H1 (cell line): ENCODE results near the gene PDZRN4. TPM values are rescaled to one million over a fixed set of nuclear protein-coding genes. Genes with fewer than 3 reads are reported as not detected.

ENCODE experiments used
- CTCF ChIA-PET: fragments of 300-600 bp; sonication (Branson Sonifier 250); formaldehyde crosslinking; loops from one replicate; lab custom pipeline; 2021; ENCODE audit not compliant: partially characterized antibody; lab: Charles Lee
- POLR2A ChIA-PET: fragments of 300-600 bp; sonication (Branson Sonifier 250); formaldehyde crosslinking; loops from one replicate; lab custom pipeline; 2021; ENCODE audit warnings: inconsistent platforms; ENCODE audit not compliant: partially characterized antibody; lab: Charles Lee
- DNase-seq, 2 experiments: peaks; one replicate each; pipeline versions ENCODE4 v3.0.0 to v3.0.0-alpha.2; 2010 to 2022; ENCODE audit warnings: low spot score in 2 of 2, low read depth in 1 of 2, mixed read lengths in 1 of 2
- FAIRE-seq: peaks from 2 replicates; lab custom pipeline; 2011; peaks lifted over from hg19 to GRCh38; lab: Jason Lieb, UNC
- H2AFZ ChIP-seq: 2 replicates; pipeline ENCODE4 v1.8.1; 2012; ENCODE audit warnings: low read length, inconsistent platforms
- H2AK5ac ChIP-seq: 2 replicates; pipeline ENCODE4 v1.6.1; 2013; ENCODE audit warnings: low read depth, low read length
- H2BK120ac ChIP-seq: replicated peaks from 2 replicates; pipeline ENCODE3; 2013; ENCODE audit warnings: low read depth, low read length, inconsistent platforms
- H2BK12ac ChIP-seq: 2 replicates; pipeline ENCODE4 v1.6.1; 2013; ENCODE audit warnings: low read depth, low read length
- H2BK15ac ChIP-seq: 2 replicates; pipeline ENCODE4 v1.6.1; 2013; ENCODE audit warnings: low read length
- H2BK20ac ChIP-seq: 2 replicates; pipeline ENCODE4 v1.6.1; 2013; ENCODE audit warnings: low read length
- H2BK5ac ChIP-seq: 2 replicates; pipeline ENCODE4 v1.6.1; 2013; ENCODE audit warnings: low read depth, low read length
- H3K14ac ChIP-seq: 2 replicates; pipeline ENCODE4 v1.6.1; 2013; ENCODE audit warnings: inconsistent platforms; ENCODE audit not compliant: insufficient read length
- H3K18ac ChIP-seq: 2 replicates; pipeline ENCODE4 v1.6.1; 2013; ENCODE audit warnings: low read length; ENCODE audit errors: extremely low read depth
- H3K23ac ChIP-seq: 2 replicates; pipeline ENCODE4 v1.6.1; 2013; ENCODE audit warnings: inconsistent platforms; ENCODE audit not compliant: insufficient read length
- H3K23me2 ChIP-seq: 2 replicates; pipeline ENCODE4 v1.6.1; 2013; ENCODE audit warnings: low read depth, low read length
- H3K27ac ChIP-seq: 2 replicates; pipeline ENCODE4 v1.6.1; 2011; ENCODE audit warnings: low read depth, low read length, inconsistent platforms
- H3K27me3 ChIP-seq, 4 experiments: replicated peaks in 1 of 4; 1 replicate in 1 of 4; 2 replicates in 3 of 4; pipeline versions ENCODE4 v1.6.1 to v1.8.1; 2011 to 2013; ENCODE audit warnings: low read length in 3 of 4, mild to moderate bottlenecking in 3 of 4, inconsistent platforms in 2 of 4, mixed read lengths in 2 of 4, moderate library complexity in 1 of 4; ENCODE audit not compliant: control insufficient read depth in 3 of 4, insufficient read depth in 3 of 4; ENCODE audit errors: extremely low read depth in 1 of 4
- H3K36me3 ChIP-seq, 4 experiments: 2 replicates each; pipeline versions ENCODE4 v1.6.1 to v1.8.1; 2011 to 2013; ENCODE audit warnings: mild to moderate bottlenecking in 4 of 4, low read length in 3 of 4, moderate library complexity in 2 of 4, control low read depth in 1 of 4, inconsistent platforms in 1 of 4; ENCODE audit not compliant: insufficient read depth in 4 of 4, control insufficient read depth in 2 of 4
- H3K4ac ChIP-seq: replicated peaks from 2 replicates; pipeline ENCODE3; 2013; ENCODE audit warnings: low read length, low read depth, mixed read lengths, inconsistent platforms; ENCODE audit not compliant: insufficient read length
- H3K4me1 ChIP-seq, 4 experiments: replicated peaks in 1 of 4; 1 replicate in 1 of 4; 2 replicates in 3 of 4; pipeline versions ENCODE4 v1.6.1 to v1.8.1; 2011 to 2013; ENCODE audit warnings: low read length in 3 of 4, inconsistent platforms in 2 of 4, mixed read lengths in 1 of 4; ENCODE audit not compliant: insufficient read depth in 4 of 4, control insufficient read depth in 3 of 4
- H3K4me2 ChIP-seq, 2 experiments: 2 replicates each; pipeline versions ENCODE4 v1.6.1 to v1.8.1; 2011 to 2013; ENCODE audit warnings: low read depth in 2 of 2, low read length in 2 of 2, control low read depth in 1 of 2, inconsistent platforms in 1 of 2, mild to moderate bottlenecking in 1 of 2; ENCODE audit not compliant: insufficient read depth in 1 of 2
- H3K4me3 ChIP-seq, 4 experiments: fragments of 200-600, 300-600 bp in 1 of 4; sonication (generic), shearing (Covaris generic), sonication (Bioruptor Twin) in 1 of 4; 2 replicates each; pipeline versions ENCODE4 v1.5.1 to v1.8.1; 2011 to 2016; ENCODE audit warnings: low read length in 4 of 4, low read depth in 3 of 4, control low read depth in 2 of 4, inconsistent platforms in 2 of 4, mild to moderate bottlenecking in 2 of 4, mixed read lengths in 1 of 4, moderate library complexity in 1 of 4; ENCODE audit not compliant: insufficient read depth in 2 of 4; ENCODE audit errors: extremely low read depth in 1 of 4
- H3K56ac ChIP-seq: replicated peaks from 2 replicates; pipeline ENCODE3; 2013; ENCODE audit warnings: low read depth, mild to moderate bottlenecking, mixed read lengths, low read length, inconsistent platforms; ENCODE audit not compliant: insufficient read length
- H3K79me1 ChIP-seq: 2 replicates; pipeline ENCODE4 v1.6.1; 2013; ENCODE audit warnings: low read depth, low read length, control low read depth
- H3K79me2 ChIP-seq, 2 experiments: 2 replicates each; pipeline versions ENCODE4 v1.6.1 to v1.8.1; 2012 to 2013; ENCODE audit warnings: low read length in 2 of 2, mild to moderate bottlenecking in 2 of 2, inconsistent platforms in 1 of 2; ENCODE audit not compliant: insufficient read depth in 2 of 2, control insufficient read depth in 1 of 2
- H3K9ac ChIP-seq, 4 experiments: replicated peaks in 1 of 4; 1 replicate in 1 of 4; 2 replicates in 3 of 4; pipeline versions ENCODE4 v1.6.1 to v1.8.1; 2011 to 2013; ENCODE audit warnings: low read depth in 3 of 4, low read length in 3 of 4, control low read depth in 2 of 4, mild to moderate bottlenecking in 2 of 4, moderate library complexity in 2 of 4, inconsistent platforms in 1 of 4; ENCODE audit errors: extremely low read depth in 1 of 4
- H3K9me3 ChIP-seq, 2 experiments: 2 replicates each; pipeline versions ENCODE4 v1.6.1 to v1.8.1; 2012 to 2013; ENCODE audit warnings: mild to moderate bottlenecking in 2 of 2, moderate library complexity in 2 of 2, control low read depth in 1 of 2, inconsistent platforms in 1 of 2, low read depth in 1 of 2, low read length in 1 of 2, mixed read lengths in 1 of 2; ENCODE audit not compliant: insufficient read depth in 2 of 2
- H4K20me1 ChIP-seq, 2 experiments: replicated peaks in 1 of 2; 2 replicates each; pipeline versions ENCODE3 to v1.8.1; 2011 to 2013; ENCODE audit warnings: inconsistent platforms in 2 of 2, low read length in 2 of 2, mild to moderate bottlenecking in 1 of 2; ENCODE audit not compliant: insufficient read depth in 2 of 2, control insufficient read depth in 1 of 2
- H4K5ac ChIP-seq: 2 replicates; pipeline ENCODE4 v1.6.1; 2013; ENCODE audit warnings: low read length, low read depth, mixed read lengths, inconsistent platforms; ENCODE audit not compliant: insufficient read length
- H4K8ac ChIP-seq: 2 replicates; pipeline ENCODE4 v1.8.0; 2013; ENCODE audit warnings: mild to moderate bottlenecking, moderate library complexity, low read length, inconsistent platforms; ENCODE audit not compliant: insufficient read depth; ENCODE audit errors: extremely low read depth
- H4K91ac ChIP-seq: replicated peaks from 2 replicates; pipeline ENCODE3; 2013; ENCODE audit warnings: low read length, mixed read lengths, inconsistent platforms; ENCODE audit not compliant: insufficient read length
- ASH2L ChIP-seq: fragments of 200-600, 300-600 bp; sonication (generic); IDR thresholded peaks from one replicate; pipeline ENCODE4 v1.7.1; 2017; ENCODE audit warnings: low read length
- BCL11A ChIP-seq, 2 experiments: IDR thresholded peaks; one replicate each; pipeline ENCODE4 v1.6.1; 2011; ENCODE audit warnings: low read depth in 2 of 2, low read length in 2 of 2, mild to moderate bottlenecking in 2 of 2
- BRCA1 ChIP-seq: IDR thresholded peaks from 2 replicates; pipeline ENCODE4 v1.6.1; 2012; ENCODE audit warnings: low read depth, low read length, improper control_type of control experiment
- CHD1 ChIP-seq: IDR thresholded peaks from 2 replicates; pipeline ENCODE4 v1.6.1; 2012; ENCODE audit warnings: low read depth, low read length, improper control_type of control experiment
- EGR1 ChIP-seq: IDR thresholded peaks from 2 replicates; pipeline ENCODE4 v1.6.1; 2011; ENCODE audit warnings: low read depth, low read length, borderline replicate concordance
- EZH2 ChIP-seq: fragments of 200-600 bp; sonication (generic); IDR thresholded peaks from 2 replicates; pipeline ENCODE4 v1.7.1; 2012; ENCODE audit warnings: low read depth, mild to moderate bottlenecking, moderate library complexity, low read length, inconsistent platforms; ENCODE audit not compliant: severe bottlenecking
- POU5F1 ChIP-seq: IDR thresholded peaks from 2 replicates; pipeline ENCODE4 v1.6.1; 2011; ENCODE audit warnings: low read depth, mild to moderate bottlenecking, low read length, moderate library complexity
- SAP30 ChIP-seq: fragments of 300-600 bp; sonication (generic); IDR thresholded peaks from 2 replicates; pipeline ENCODE4 v1.7.1; 2012; ENCODE audit warnings: low read length, moderate library complexity, mild to moderate bottlenecking, inconsistent platforms; ENCODE audit not compliant: insufficient read depth, insufficient replicate concordance
- SP4 ChIP-seq: IDR thresholded peaks from 2 replicates; pipeline ENCODE4 v1.6.1; 2012; ENCODE audit warnings: low read length, inconsistent platforms
- SRF ChIP-seq: IDR thresholded peaks from 2 replicates; pipeline ENCODE4 v1.6.1; 2011; ENCODE audit warnings: mild to moderate bottlenecking, low read depth, low read length, moderate library complexity
- SUZ12 ChIP-seq: fragments of 200-600 bp; sonication (generic); IDR thresholded peaks from 2 replicates; pipeline ENCODE4 v1.6.1; 2012; ENCODE audit warnings: mild to moderate bottlenecking, inconsistent platforms, low read length, moderate library complexity, mixed read lengths
- YY1 ChIP-seq: IDR thresholded peaks from 2 replicates; pipeline ENCODE4 v1.6.1; 2011; ENCODE audit warnings: low read depth, mild to moderate bottlenecking, low read length
- WGBS, 2 experiments: shearing (Covaris generic) in 1 of 2; methylation state at CpG; one replicate each; pipeline versions ENCODE4 v1.1.6 to v1.1.7; 2013 to 2015; ENCODE audit warnings: low lambda C conversion rate in 2 of 2, mixed read lengths in 2 of 2, inconsistent platforms in 1 of 2, low coverage in 1 of 2, missing lambda C conversion rate in 1 of 2; ENCODE audit not compliant: insufficient replicate concordance in 2 of 2, insufficient coverage in 1 of 2, insufficient read length in 1 of 2; ENCODE audit errors: extremely low coverage in 1 of 2, missing lambda C conversion rate in 1 of 2; 5-methylcytosine and 5-hydroxymethylcytosine counted together
- polyA plus RNA-seq, 7 experiments: library from polyadenylated mRNA; depleted of rRNA in 3 of 7; stranded (reverse) in 5 of 7; unstranded in 2 of 7; fragments of >200 nt in 5 of 7; fragments of 200-250 nt in 2 of 7; gene quantifications; 1 replicate in 5 of 7; 2 replicates in 1 of 7; 4 replicates in 1 of 7; pipeline versions ENCODE4 v1.2.1 to v1.2.3, GENCODE V29; 2011 to 2013; ENCODE audit warnings: missing spikeins in 2 of 7, mixed read lengths in 2 of 7
- total RNA-seq: library from RNA; stranded (reverse); fragmentation: NEBNext Ultra II Directional; extraction: Animal tissue kit (Norgen Biotek cat#: 25700); gene quantifications from 2 replicates; pipeline ENCODE4 v1.2.1, GENCODE V29; 2021

The PDZRN4 gene
- total and polyA plus RNA-seq, 2 of the 8 experiments (the other 6 are each of a cell fraction or from before 2014, with no cell fraction given) = not detected

DNA sequence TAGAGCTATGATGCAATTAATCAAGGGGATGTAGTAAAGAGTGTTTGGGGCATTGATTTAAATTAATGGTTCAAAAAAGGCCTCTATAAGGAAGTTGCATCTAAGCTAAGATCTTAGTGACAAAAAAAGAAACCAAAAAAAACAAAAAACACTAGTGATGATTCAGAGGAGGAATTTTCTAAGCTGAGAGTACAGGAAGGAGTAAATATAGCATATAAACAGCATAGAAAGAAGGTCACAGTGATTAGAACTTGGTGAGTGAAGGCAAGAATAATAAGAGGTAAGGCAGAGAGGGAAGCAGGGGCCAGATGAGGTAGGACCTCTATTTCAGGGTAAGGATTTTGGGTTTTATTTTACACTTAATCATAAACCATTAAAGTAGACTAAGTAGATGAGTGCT, 48.0 kb upstream of the PDZRN4 start (continued):
- no peak for TF ChIP-seq CHD1

DNA sequence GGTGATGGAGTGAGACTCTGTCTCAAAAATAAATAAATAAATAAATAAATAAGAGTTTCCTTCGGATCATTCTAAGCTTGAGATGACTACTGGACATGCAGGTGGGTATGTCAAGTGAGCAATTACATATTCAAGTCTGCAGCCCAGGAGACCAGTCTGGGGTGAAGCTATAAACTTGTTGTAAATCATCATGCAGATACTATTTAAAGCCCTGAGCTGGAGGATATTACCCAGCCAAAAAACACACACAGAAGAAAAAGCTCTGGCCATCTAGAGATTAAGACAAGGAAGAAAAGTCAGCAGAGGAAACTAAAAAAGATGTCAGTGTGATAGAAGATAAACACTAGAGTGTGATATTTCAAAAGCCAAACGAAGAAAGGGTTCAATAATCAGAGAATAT, 47.0 kb upstream of the PDZRN4 start:
- Histone ChIP-seq H3K36me3 (no peaks in the 10 kb centered on the region), H4K8ac (no peak overlapping the region), H3K18ac (no peak overlapping the region), H3K79me1 (no peaks in the 10 kb centered on the region), H4K5ac (no peak overlapping the region), H2BK5ac (no peak overlapping the region), H2BK12ac (no peak overlapping the region), H3K4ac (no peak overlapping the region), H2AFZ (no peak overlapping the region), H3K79me2 (no peaks in the 10 kb centered on the region), H2BK15ac (no peak overlapping the region), H3K56ac (no peak overlapping the region), H3K4me3 (no peak overlapping the region), H2BK120ac (no peak overlapping the region), H2AK5ac (no peak overlapping the region), H3K9me3 (no peaks in the 10 kb centered on the region), H3K14ac (no peak overlapping the region), H3K9ac (no peak overlapping the region), H3K4me2 (no peak overlapping the region), H3K23ac (no peak overlapping the region), H3K27ac (no peak overlapping the region), H4K91ac (no peak overlapping the region), H3K23me2 (no peaks in the 10 kb centered on the region), H3K4me1 (no peaks in the 10 kb centered on the region), H2BK20ac (no peak overlapping the region), H4K20me1 (no peaks in the 10 kb centered on the region), H3K27me3 (no peaks in the 10 kb centered on the region)
- ChIA-PET POLR2A (no interaction called here), CTCF (no interaction called here)
- WGBS, 2 experiments = 84% methylated on average over 2 of the region's 2 CpGs; no CpG with 5 or more reads in 1 of the 2 experiments
- FAIRE-seq (no peak), DNase-seq (no peak)
- TF ChIP-seq POU5F1 (no peak), SRF (no peak), BCL11A (IDR thresholded peaks at IDR 0.05; ENCODE audit: low read depth in 2 of 2, low read length in 2 of 2) (no peak), ASH2L (no peak), EGR1 (no peak), SAP30 (no peak), YY1 (no peak), BRCA1 (no peak), SUZ12 (no peak), SP4 (no peak), EZH2 (no peak)
